Epidermal melanocyte (primary cell): ENCODE results near the gene GSE1.

Experiments used
- DNase-seq: peaks from one replicate; pipeline ENCODE4 v3.0.0; 2011; ENCODE audit warnings: low spot score; ENCODE audit not compliant: insufficient read length

GSE1 gene

GRCh38 chr16:85675251-85675874 lies 62.2 kb downstream of the GSE1 start:
- DNase-seq, result no peak

- DNase-seq, result no peak
Measured at GRCh38 chr16:85676466-85676865, 63.3 kb downstream of the GSE1 start.

- DNase-seq, result no peak
Measured at GRCh38 chr16:85677383-85677967, 64.4 kb downstream of the GSE1 start.

GRCh38 chr16:85678016-85678415 lies 64.9 kb downstream of the GSE1 start:
- DNase-seq, result no peak

GRCh38 chr16:85678821-85679220 lies 65.7 kb downstream of the GSE1 start:
- DNase-seq, result no peak

- no peak for DNase-seq
Measured at GRCh38 chr16:85679870-85680269, 66.7 kb downstream of the GSE1 start.

- DNase-seq, result no peak
Measured at GRCh38 chr16:85680352-85680944, 67.3 kb downstream of the GSE1 start.

GRCh38 chr16:85681255-85681654 lies 68.1 kb downstream of the GSE1 start:
- DNase-seq, result no peak

GRCh38 chr16:85682516-85682915 lies 69.4 kb downstream of the GSE1 start:
- DNase-seq, result no peak

- DNase-seq, result no peak
Measured at GRCh38 chr16:85683363-85683762, 70.2 kb downstream of the GSE1 start.

- DNase-seq, result no peak
Measured at GRCh38 chr16:85685251-85685650, 72.1 kb downstream of the GSE1 start.

- DNase-seq, result no peak
Measured at GRCh38 chr16:85686912-85687591, 73.9 kb downstream of the GSE1 start.

- DNase-seq, result no peak
Measured at GRCh38 chr16:85687651-85688471, 74.7 kb downstream of the GSE1 start.

GRCh38 chr16:85688586-85689284 lies 75.6 kb downstream of the GSE1 start, which contains the start of gene GINS2:
Gene GINS2 (minus strand): TSS chr16:85688954. CDS start chr16:85688898, 56 bp downstream.
- peak; percentile 99 for DNase-seq

GRCh38 chr16:85689285-85689949 lies 76.3 kb downstream of the GSE1 start:
- no peak for DNase-seq

- no peak for DNase-seq
Measured at GRCh38 chr16:85689950-85690320, 76.8 kb downstream of the GSE1 start.

- DNase-seq, result no peak
Measured at GRCh38 chr16:85690469-85691064, 77.4 kb downstream of the GSE1 start.

- no peak for DNase-seq
Measured at GRCh38 chr16:85695196-85696128, 82.3 kb downstream of the GSE1 start.

- no peak for DNase-seq
Measured at GRCh38 chr16:85696781-85697180, 83.7 kb downstream of the GSE1 start.
